NB4 (cell line): Measurements from ENCODE around the gene FLT1.

ENCODE experiments used
- CTCF ChIP-seq: IDR thresholded peaks from one replicate; pipeline ENCODE4 v1.5.1; 2012; ENCODE audit warnings: low read depth, low read length
- POLR2A ChIP-seq: IDR thresholded peaks from 2 replicates; pipeline ENCODE4 v1.6.1; 2011; ENCODE audit warnings: mild to moderate bottlenecking; ENCODE audit not compliant: insufficient read length; ENCODE audit errors: extremely low read depth
- TF ChIP-seq, protein P1 (sequence below): IDR thresholded peaks from 2 replicates; pipeline ENCODE4 v1.6.1; 2011; ENCODE audit warnings: low read depth, low read length

DNA sequence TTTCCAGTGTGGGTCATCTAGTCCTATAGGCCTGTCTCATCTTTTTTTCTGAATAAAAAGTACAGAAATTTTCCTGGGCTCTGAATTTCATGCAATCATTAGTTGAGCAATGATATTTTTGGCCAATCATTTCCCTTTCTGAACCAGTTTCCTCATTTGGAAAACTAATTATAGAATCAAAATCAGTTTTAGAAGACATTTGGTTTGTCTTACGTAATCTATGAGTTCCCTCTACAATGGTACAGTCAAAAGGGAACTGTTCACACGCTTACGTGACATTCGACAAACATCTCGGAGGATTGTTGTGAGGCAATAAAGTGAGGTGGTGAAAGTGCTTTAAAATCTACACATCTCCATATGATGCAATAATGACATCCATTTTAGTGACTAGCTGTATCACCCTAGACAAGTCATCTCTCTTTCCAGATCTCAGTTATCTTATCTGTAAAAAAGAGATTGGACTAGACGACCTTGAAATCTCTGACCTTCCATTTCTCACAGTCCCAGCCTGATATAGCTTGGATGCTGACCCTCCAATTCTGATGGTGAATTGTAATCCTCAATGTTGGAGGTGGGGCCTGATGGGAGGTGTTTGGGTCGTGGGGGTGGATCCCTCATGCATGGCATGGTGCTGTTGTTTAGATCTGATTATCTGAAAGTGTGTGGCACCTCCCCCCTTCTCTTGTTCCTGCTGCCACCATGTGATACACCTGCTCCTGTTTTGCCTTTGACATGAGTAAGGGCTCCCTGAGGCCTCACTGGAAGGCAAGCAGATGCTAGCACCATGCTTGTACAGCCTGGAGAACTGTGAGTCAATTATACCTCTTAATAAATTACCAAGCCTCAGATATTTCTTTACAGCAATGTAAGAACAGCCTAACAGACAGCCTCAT is 26.7 kb downstream of the FLT1 start:
- TF ChIP-seq POLR2A (no peak), CTCF (no peak)
- TF ChIP-seq, protein P1, sequence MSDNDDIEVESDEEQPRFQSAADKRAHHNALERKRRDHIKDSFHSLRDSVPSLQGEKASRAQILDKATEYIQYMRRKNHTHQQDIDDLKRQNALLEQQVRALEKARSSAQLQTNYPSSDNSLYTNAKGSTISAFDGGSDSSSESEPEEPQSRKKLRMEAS: peak; percentile 62
